HUES6 (cell line): ENCODE measurements around the gene DYSF.

Experiments used
- H3K27ac ChIP-seq: 2 replicates; pipeline ENCODE4 v1.7.0; 2013; ENCODE audit warnings: low read depth, mild to moderate bottlenecking, low read length, inconsistent platforms
- H3K27me3 ChIP-seq: 2 replicates; pipeline ENCODE4 v1.6.1; 2013; ENCODE audit warnings: low read length; ENCODE audit not compliant: control insufficient read depth, insufficient read depth
- H3K36me3 ChIP-seq: 2 replicates; pipeline ENCODE4 v1.6.1; 2013; ENCODE audit warnings: low read length; ENCODE audit not compliant: control insufficient read depth, insufficient read depth
- H3K4me1 ChIP-seq: 2 replicates; pipeline ENCODE4 v1.6.1; 2013; ENCODE audit warnings: low read length; ENCODE audit not compliant: control insufficient read depth, insufficient read depth
- H3K4me3 ChIP-seq: 2 replicates; pipeline ENCODE4 v1.5.1; 2013; ENCODE audit warnings: low read depth, low read length
- H3K9ac ChIP-seq: one replicate; pipeline ENCODE4 v1.6.1; 2013; ENCODE audit warnings: mild to moderate bottlenecking, low read length
- H3K9me3 ChIP-seq: 2 replicates; pipeline ENCODE4 v1.6.1; 2013; ENCODE audit warnings: low read depth, low read length; ENCODE audit not compliant: control insufficient read depth, insufficient read depth

The DYSF gene

GRCh38 chr2:71457123-71457915, 4.0 kb downstream of the DYSF start:
- peaks cover 47% of the 10 kb centered on the region for H3K4me1 ChIP-seq
- no peaks in the 10 kb centered on the region for H3K36me3 ChIP-seq
- H3K27me3 ChIP-seq: peaks cover 32% of the 10 kb centered on the region
- no peak overlapping the region for H3K27ac ChIP-seq
- no peak overlapping the region for H3K9ac ChIP-seq
- no peaks in the 10 kb centered on the region for H3K9me3 ChIP-seq
- H3K4me3 ChIP-seq: no peak overlapping the region

DNA sequence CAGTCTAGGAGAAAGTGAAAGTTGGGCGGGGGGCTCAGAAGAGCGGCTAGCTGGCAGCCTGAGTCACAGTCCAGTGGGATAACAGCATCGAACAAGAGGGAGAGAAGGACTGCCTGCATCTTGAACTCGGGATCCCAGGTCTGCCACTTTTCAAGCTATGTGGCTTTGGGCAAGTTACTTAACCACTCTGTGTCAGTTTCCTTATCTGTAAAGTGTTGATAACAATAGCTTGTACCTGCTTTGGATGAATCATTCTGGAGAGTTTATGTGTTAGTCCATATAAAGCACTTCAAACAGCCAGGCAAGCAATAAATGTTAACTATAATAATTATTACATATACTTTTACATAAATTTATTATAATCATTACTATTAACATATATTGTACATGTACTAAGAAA, 4.6 kb downstream of the DYSF start:
- no peaks in the 10 kb centered on the region for H3K36me3 ChIP-seq
- H3K9me3 ChIP-seq: no peaks in the 10 kb centered on the region
- H3K27me3 ChIP-seq: peaks cover 35% of the 10 kb centered on the region
- no peak overlapping the region for H3K4me3 ChIP-seq
- no peak overlapping the region for H3K9ac ChIP-seq
- no peak overlapping the region for H3K27ac ChIP-seq
- peaks cover 47% of the 10 kb centered on the region for H3K4me1 ChIP-seq

DNA sequence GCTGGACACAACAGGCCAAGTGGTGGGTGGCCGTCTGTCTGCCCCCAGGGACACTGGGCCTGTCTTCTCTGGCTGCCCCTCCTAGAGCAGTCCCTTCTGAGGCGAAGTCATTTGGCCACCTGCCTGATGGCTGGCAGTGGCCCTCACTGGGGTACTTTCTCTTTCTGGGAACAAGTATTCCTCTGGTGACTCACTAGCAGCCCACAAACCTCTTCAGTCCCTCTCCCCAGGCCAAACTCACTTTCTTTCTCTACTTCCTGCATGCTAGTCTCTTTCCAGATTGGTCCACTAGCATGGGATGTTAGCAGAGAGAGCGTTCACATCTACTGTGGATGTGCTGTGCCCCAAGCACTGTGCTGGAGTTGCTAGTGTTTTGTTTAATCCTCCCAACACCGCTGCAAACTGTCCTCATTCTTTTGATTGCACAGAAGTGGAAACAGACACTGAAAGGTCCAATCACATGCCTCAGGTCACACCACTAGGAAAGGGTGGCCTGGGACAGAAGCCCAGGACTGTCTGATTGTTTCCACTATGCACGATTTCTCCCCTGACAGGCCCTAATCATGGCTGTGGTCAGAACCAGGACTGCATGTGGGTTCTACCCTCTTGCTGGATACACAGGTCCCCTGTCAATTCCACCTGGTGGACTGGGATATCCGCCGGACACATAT, 5.2 kb downstream of the DYSF start:
- H3K27me3 ChIP-seq: peaks cover 41% of the 10 kb centered on the region
- H3K36me3 ChIP-seq: no peaks in the 10 kb centered on the region

GRCh38 chr2:71459084-71459431, 5.7 kb downstream of the DYSF start:
- no peaks in the 10 kb centered on the region for H3K36me3 ChIP-seq

More for the DNA sequence above, 5.2 kb downstream of the DYSF start:
- Histone ChIP-seq H3K9me3 (no peaks in the 10 kb centered on the region), H3K9ac (no peak overlapping the region), H3K27ac (no peak overlapping the region), H3K4me3 (no peak overlapping the region), H3K4me1 (peaks cover 46% of the 10 kb centered on the region)

GRCh38 chr2:71460056-71460455, 6.7 kb downstream of the DYSF start:
- Histone ChIP-seq H3K4me1 (peaks cover 35% of the 10 kb centered on the region), H3K4me3 (no peak overlapping the region), H3K27me3 (peaks cover 42% of the 10 kb centered on the region)

More at GRCh38 chr2:71459084-71459431, 5.7 kb downstream of the DYSF start:
- no peak overlapping the region for H3K9ac ChIP-seq
- H3K27me3 ChIP-seq: peaks cover 42% of the 10 kb centered on the region
- no peak overlapping the region for H3K4me3 ChIP-seq
- H3K27ac ChIP-seq: no peak overlapping the region
- peaks cover 45% of the 10 kb centered on the region for H3K4me1 ChIP-seq
- no peaks in the 10 kb centered on the region for H3K9me3 ChIP-seq

DNA sequence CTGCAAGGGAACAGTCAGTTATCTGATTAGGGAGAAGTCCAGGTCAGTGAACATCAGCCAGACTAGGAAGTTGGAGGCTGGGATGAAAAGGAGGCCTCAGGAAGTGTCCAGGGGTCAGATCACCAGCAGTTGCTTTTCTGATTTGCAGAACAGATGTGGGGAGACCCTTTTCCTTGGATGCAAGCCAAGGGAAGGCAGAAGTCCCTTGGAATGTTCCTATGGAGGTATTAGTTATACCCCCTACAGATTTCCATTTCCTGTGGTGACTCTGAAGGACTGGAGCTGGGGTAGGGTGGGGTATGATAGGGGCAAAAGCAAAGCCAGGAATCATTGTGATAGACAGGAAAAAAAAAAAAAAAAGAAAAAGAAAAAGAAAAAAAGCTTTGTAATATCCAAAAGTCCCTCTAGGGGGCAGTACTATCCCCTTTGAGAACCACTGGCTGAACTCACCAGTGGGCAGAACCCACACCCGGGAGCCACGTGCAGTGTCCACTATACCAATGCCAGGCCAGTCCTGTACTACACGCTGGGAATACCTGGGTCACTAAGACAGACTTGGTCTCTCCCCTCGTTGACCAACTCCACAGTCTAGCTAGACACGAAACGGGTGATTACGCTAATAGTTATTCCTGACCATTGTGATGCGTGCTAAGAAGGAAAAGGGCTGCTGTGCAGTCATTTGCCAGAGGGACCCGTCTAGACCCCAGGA, 7.4 kb downstream of the DYSF start:
- Histone ChIP-seq H3K4me1 (peaks cover 33% of the 10 kb centered on the region), H3K9ac (no peak overlapping the region), H3K36me3 (no peaks in the 10 kb centered on the region), H3K9me3 (no peaks in the 10 kb centered on the region), H3K27ac (no peak overlapping the region), H3K27me3 (peaks cover 47% of the 10 kb centered on the region), H3K4me3 (no peak overlapping the region)

More at GRCh38 chr2:71460056-71460455, 6.7 kb downstream of the DYSF start:
- H3K9ac ChIP-seq: no peak overlapping the region
- H3K36me3 ChIP-seq: no peaks in the 10 kb centered on the region
- H3K9me3 ChIP-seq: no peaks in the 10 kb centered on the region
- H3K27ac ChIP-seq: no peak overlapping the region

GRCh38 chr2:71461304-71461671, 7.9 kb downstream of the DYSF start:
- peaks cover 28% of the 10 kb centered on the region for H3K4me1 ChIP-seq

DNA sequence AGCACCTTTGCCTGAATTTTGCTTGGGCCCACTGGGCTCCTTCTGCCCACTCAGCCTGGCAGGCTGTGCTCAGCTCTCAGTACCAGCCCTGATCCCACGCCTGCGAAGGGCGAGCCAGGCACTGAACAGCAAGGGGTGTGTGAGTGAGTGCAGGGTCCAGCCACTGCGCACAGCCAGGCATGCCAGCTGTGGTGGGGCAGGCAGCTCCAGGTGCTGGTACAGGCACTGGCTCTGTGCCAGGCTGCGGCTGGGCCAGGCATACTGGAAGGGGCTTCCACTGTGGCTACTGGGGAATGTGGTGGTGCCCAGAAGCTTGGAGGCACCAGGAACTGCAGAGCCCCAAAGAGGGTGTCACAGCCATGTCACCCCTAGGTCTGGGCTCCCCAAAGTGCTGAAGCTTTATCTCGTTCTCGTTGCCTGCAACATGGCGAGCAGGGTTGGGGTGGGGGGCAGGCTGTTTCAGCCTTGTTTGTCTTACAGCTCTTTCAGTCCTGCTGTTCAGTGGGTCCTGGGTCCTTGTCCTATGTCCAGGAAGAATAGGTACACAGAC, 8.8 kb downstream of the DYSF start:
- no peak overlapping the region for H3K9ac ChIP-seq
- H3K27me3 ChIP-seq: peaks cover 61% of the 10 kb centered on the region
- no peak overlapping the region for H3K27ac ChIP-seq
- peaks cover 22% of the 10 kb centered on the region for H3K4me1 ChIP-seq
- H3K4me3 ChIP-seq: no peak overlapping the region
- H3K9me3 ChIP-seq: no peaks in the 10 kb centered on the region
- no peaks in the 10 kb centered on the region for H3K36me3 ChIP-seq

More at GRCh38 chr2:71461304-71461671, 7.9 kb downstream of the DYSF start:
- H3K9me3 ChIP-seq: no peaks in the 10 kb centered on the region
- no peak overlapping the region for H3K4me3 ChIP-seq
- no peak overlapping the region for H3K27ac ChIP-seq
- H3K27me3 ChIP-seq: peaks cover 52% of the 10 kb centered on the region
- no peak overlapping the region for H3K9ac ChIP-seq
- no peaks in the 10 kb centered on the region for H3K36me3 ChIP-seq

- Histone ChIP-seq H3K4me3 (no peak overlapping the region), H3K9ac (no peak overlapping the region), H3K27me3 (peaks cover 67% of the 10 kb centered on the region), H3K27ac (no peak overlapping the region), H3K9me3 (no peaks in the 10 kb centered on the region), H3K4me1 (peaks cover 23% of the 10 kb centered on the region), H3K36me3 (no peaks in the 10 kb centered on the region)
Measured at GRCh38 chr2:71462641-71463341, 9.4 kb downstream of the DYSF start.

DNA sequence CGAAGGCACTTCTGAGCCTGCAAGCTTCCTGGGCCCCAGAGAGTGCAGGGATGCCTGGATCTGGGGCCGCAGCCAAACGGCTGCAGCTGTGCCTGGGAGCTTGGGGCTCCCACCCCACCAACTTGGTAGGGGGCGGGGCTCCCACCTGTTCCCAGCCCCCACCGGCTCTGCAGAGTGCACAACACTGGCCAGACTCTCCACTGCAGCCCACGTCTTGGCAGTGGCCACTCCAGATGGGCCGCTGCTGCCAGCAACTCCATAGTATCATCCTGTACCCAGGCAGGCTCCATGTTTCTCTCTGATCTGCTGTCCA, 9.9 kb downstream of the DYSF start:
- Histone ChIP-seq H3K27ac (no peak overlapping the region), H3K4me3 (no peak overlapping the region), H3K36me3 (no peaks in the 10 kb centered on the region), H3K27me3 (peaks cover 73% of the 10 kb centered on the region), H3K4me1 (peaks cover 23% of the 10 kb centered on the region), H3K9ac (no peak overlapping the region), H3K9me3 (no peaks in the 10 kb centered on the region)
